ENCODE measurements around the gene OLA1. TPM values are rescaled to one million over a fixed set of nuclear protein-coding genes. Genes with fewer than 3 reads are reported as not detected.

The OLA1 gene
- polyA plus RNA-seq, 3 donors = 24.9 to 72.3 (median 71.9) TPM

DNA sequence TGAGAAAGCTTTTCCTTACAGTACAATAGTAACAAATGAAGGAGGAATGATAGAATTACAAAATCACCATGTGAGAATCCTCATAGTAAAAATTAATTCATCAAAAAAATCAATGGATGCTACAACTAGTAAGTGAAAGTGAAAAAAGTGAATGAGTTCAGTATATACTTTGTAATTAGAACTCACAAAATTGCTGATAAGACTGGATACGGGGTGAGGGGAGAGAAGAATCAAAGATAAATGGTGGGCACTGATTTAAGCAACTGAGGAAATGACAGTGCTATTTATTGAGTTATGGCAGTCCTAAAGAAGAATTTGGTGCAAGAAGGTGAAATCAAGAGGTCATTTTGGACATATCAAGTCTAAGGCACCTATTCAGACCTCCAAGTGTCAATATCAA, 20.6 kb downstream of the OLA1 start:
- Histone ChIP-seq H3K36me3 (replicated peaks in 1 of 2; ENCODE audit: control insufficient read depth in 1 of 2, insufficient read depth in 2 of 2, low read length in 2 of 2) (peaks cover 14 to 58% of the 10 kb centered on the region in 2 donors), H3K4me2 (replicated peaks; ENCODE audit: extremely low read depth, low read length, poor library complexity, severe bottlenecking) (no peak overlapping the region), H3K79me2 (ENCODE audit: insufficient read depth, low read length) (peaks cover 25% of the 10 kb centered on the region), H4K20me1 (ENCODE audit: insufficient read depth, low read length) (peaks cover 3% of the 10 kb centered on the region), H2AFZ (ENCODE audit: insufficient read depth, low read depth, low read length, poor library complexity, severe bottlenecking) (no peak overlapping the region), H3K4me1 (ENCODE audit: control insufficient read depth in 1 of 2, insufficient read depth in 2 of 2, low read length in 2 of 2) (peaks cover 0 to 3% of the 10 kb centered on the region in 2 donors), H3K27me3 (ENCODE audit: control insufficient read depth in 2 of 2, insufficient read depth in 2 of 2, low read length in 2 of 2) (no peaks in the 10 kb centered on the region), H3K9me3 (replicated peaks in 1 of 2; ENCODE audit: control insufficient read depth in 1 of 2, insufficient read depth in 1 of 2, low read length in 2 of 2) (no peaks in the 10 kb centered on the region), H3K9ac (ENCODE audit: insufficient read depth, low read length, poor library complexity, severe bottlenecking) (no peak overlapping the region), H3K4me3 (replicated peaks in 1 of 3; ENCODE audit: low read depth in 2 of 3, low read length in 3 of 3) (no peak overlapping the region), H3K27ac (ENCODE audit: low read depth in 1 of 2, low read length in 2 of 2) (no peak overlapping the region)
- peaks cover 42 to 46% of the 10 kb centered on the region in 2 donors for H3K36me3 Mint-ChIP-seq
- H3K27me3 Mint-ChIP-seq (ENCODE audit: low read depth in 3 of 3) = no peaks in the 10 kb centered on the region
- WGBS (ENCODE audit: insufficient coverage) = 100% methylated on average over 1 of the region's 1 CpG
- H3K4me3 Mint-ChIP-seq = no peak overlapping the region
- TF ChIP-seq CTCF (IDR thresholded peaks at IDR 0.05) = no peak
- no peak for DNase-seq
- intact Hi-C loops (cut with micrococcal nuclease) = no loop called here
- H3K9me3 Mint-ChIP-seq = peaks cover 0 to 3% (median 0%) of the 10 kb centered on the region in 7 donors
- no peak overlapping the region for H3K27ac Mint-ChIP-seq
- peaks cover 4% of the 10 kb centered on the region for H3K4me1 Mint-ChIP-seq

DNA sequence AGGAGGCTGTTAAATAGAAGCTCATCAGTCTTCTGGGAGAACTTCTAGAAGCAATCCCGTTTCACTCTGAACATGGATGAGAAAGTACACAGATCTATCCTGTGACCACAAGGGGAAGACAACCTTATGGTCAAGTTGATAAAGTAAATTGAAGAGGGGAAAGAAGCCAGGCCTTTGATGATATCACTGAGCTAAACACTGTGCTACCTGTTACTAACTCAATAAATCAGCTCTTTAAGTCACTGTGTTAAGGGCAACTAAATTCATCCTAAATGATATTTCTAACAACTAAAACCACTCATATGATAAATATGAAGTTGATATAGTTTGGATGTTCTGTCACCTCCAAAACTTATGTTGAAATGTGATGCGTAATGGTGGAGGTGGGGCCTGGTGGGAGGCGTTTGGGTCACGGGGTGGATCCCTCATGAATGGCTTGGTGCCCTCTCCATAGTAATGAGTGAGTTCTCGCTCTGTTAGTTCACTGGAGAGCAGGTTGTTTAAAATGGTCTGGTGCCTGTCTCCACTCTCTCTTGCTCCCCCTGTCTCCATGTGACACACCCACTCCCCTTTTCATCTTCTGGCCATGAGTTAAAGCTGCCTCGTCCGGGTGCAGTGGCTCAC, 23.6 kb downstream of the OLA1 start:
- no peak for DNase-seq
- H3K4me2 ChIP-seq (replicated peaks; ENCODE audit: extremely low read depth, low read length, poor library complexity, severe bottlenecking) = no peak overlapping the region

More for the DNA sequence above, 23.6 kb downstream of the OLA1 start:
- intact Hi-C loops (cut with micrococcal nuclease) = no loop called here
- no peaks in the 10 kb centered on the region for H3K4me1 ChIP-seq (ENCODE audit: control insufficient read depth in 1 of 2, insufficient read depth in 2 of 2, low read length in 2 of 2)
- no peaks in the 10 kb centered on the region for H3K79me2 ChIP-seq (ENCODE audit: insufficient read depth, low read length)
- no peaks in the 10 kb centered on the region for H3K9me3 ChIP-seq (replicated peaks in 1 of 2; ENCODE audit: control insufficient read depth in 1 of 2, insufficient read depth in 1 of 2, low read length in 2 of 2)
- Mint-ChIP-seq H3K27ac (peak overlapping the region in 3 of 7 donors; percentile 23 to 79 (median 69)), H3K27me3 (ENCODE audit: low read depth in 3 of 3) (no peaks in the 10 kb centered on the region), H3K4me3 (no peak overlapping the region), H3K4me1 (no peaks in the 10 kb centered on the region), H3K36me3 (peaks cover 48 to 51% of the 10 kb centered on the region in 2 donors), H3K9me3 (peaks cover 0 to 3% (median 0%) of the 10 kb centered on the region in 7 donors)
- H4K20me1 ChIP-seq (ENCODE audit: insufficient read depth, low read length) = peaks cover 3% of the 10 kb centered on the region
- no peak overlapping the region for H3K4me3 ChIP-seq (replicated peaks in 1 of 3; ENCODE audit: low read depth in 2 of 3, low read length in 3 of 3)
- no peak overlapping the region for H3K27ac ChIP-seq (ENCODE audit: low read depth in 1 of 2, low read length in 2 of 2)
- 100% methylated on average over 1 of the region's 7 CpGs for WGBS (ENCODE audit: insufficient coverage)
- H3K9ac ChIP-seq (ENCODE audit: insufficient read depth, low read length, poor library complexity, severe bottlenecking) = no peak overlapping the region
- TF ChIP-seq CTCF (IDR thresholded peaks at IDR 0.05) = no peak
- no peak overlapping the region for H2AFZ ChIP-seq (ENCODE audit: insufficient read depth, low read depth, low read length, poor library complexity, severe bottlenecking)
- H3K27me3 ChIP-seq (ENCODE audit: control insufficient read depth in 2 of 2, insufficient read depth in 2 of 2, low read length in 2 of 2) = no peaks in the 10 kb centered on the region
- peaks cover 20 to 87% of the 10 kb centered on the region in 2 donors for H3K36me3 ChIP-seq (replicated peaks in 1 of 2; ENCODE audit: control insufficient read depth in 1 of 2, insufficient read depth in 2 of 2, low read length in 2 of 2)
